HG02678 (cell line): ENCODE data around the gene SREK1.
"Not testable (repeated sequence)": the region's sequence is repeated elsewhere in the genome, so short reads cannot be mapped to it uniquely, and the experiment has no call there.

Experiments
- ATAC-seq: cut with Tn5 transposase; IDR thresholded peaks from one replicate; pipeline ENCODE4 v1.9.1; 2021; ENCODE audit warnings: mild to moderate bottlenecking, moderate library complexity; ENCODE audit not compliant: unreplicated experiment

Gene SREK1

DNA sequence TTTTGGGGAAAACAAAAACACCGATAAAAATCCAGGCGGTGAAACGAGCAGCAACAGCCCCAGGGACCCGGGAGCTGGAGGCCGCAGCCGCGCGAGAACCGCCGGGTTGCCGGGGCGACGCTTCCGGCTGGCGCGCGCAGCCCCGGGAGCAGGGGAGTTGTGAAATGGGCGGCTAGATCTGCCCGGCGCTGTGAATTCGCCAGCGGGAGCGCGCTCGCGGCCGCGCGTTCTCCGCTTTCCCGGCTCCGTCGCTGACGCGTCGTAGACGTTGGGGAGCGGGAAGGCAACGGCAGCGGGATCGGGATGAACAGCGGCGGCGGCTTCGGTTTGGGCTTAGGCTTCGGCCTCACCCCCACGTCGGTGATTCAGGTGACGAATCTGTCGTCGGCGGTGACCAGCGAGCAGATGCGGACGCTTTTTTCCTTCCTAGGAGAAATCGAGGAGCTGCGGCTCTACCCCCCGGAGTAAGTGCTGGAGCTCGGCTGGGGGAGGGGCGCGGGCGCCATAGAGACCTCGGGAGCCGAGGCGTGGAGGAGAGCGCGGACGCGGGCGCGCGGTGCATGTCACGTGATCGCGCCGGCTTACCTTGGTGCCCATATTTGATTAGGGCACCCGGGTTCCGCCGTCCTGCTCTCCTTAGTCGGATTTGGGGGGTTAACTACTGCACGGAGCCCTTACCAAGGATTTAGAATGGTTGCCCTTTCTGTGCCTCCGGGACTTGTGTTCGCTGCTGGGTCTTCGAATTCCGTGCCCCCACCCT lies at the start of gene SREK1:
Gene SREK1, plus strand, starts transcription at position 227 of the 760 bp plus-strand sequence. Its CDS starts 77 bp downstream, at position 304.
- peak; percentile 89 for ATAC-seq

DNA sequence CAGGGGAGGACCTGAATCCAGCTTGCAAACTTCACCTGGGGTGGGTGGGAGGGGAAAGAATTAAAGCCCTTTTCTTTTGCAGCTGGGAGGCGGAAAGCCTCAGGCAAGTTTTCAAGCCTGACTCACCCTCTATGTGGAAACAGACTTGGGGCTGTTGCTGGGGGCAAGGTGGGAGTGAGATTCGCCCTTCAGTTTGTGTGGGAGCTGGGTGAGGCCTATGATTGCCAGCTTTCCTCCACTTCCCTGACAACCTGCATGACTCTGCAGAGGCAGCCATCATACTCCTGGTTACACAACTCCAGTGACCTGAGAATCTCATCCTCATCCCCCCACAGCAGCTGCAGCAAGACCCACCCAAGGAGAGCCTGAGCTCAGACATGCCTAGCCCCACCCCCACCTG lies 43.2 kb upstream of the SREK1 start:
- ATAC-seq = no peak

- ATAC-seq = no peak
These were observed 30.9 kb upstream of the SREK1 start for GRCh38 chr5:66113160-66113559.

GRCh38 chr5:66118304-66118703 lies 25.8 kb upstream of the SREK1 start:
- no peak for ATAC-seq

- no peak for ATAC-seq
These were observed 21.6 kb upstream of the SREK1 start for GRCh38 chr5:66122379-66123034.

GRCh38 chr5:66129144-66129543 lies 15.0 kb upstream of the SREK1 start:
- no peak for ATAC-seq

- no peak for ATAC-seq
These were observed 13.6 kb upstream of the SREK1 start for GRCh38 chr5:66130493-66130892.

DNA sequence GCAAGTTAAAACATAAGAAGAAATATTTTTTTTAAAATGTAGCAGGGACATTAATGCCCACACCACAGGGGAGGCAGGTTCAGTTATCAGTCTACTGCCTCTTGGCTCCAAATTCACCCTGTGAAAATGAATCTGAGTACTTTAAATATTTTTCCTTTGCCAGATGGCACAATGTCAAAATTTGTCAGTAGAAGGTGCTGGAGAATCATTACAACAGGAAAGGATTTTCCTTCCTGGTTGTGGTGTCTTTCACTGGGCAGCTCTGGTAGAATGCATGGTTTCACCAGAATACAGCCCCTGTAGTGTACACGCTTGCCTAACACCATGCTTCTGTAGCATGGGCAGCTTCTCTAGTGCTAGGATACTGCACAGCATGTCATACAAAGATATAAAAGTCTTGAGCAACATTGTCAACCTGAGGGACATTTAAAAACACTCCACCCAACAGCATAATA lies 9.7 kb upstream of the SREK1 start:
- ATAC-seq = no peak

- ATAC-seq = no peak
These were observed 8.0 kb upstream of the SREK1 start for GRCh38 chr5:66136053-66136452.

DNA sequence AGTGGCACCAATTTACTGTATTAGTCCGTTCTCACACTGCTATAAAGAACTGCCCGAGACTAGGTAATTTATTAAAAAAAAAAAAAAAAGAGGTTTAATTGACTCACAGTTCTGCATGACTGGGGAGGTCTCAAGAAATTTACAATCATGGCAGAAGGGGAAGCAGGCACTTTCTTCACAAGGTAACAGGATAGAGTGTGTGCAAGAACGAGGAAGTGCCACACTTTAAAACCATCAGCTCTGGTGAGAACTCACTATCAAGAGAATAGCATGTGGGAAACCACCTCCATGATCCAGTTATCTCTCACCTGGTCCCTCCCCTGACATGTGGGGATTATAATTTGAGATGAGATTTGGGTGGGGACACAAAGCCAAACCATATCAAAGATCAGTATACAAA lies 7.2 kb upstream of the SREK1 start:
- not testable (repeated sequence) for ATAC-seq

GRCh38 chr5:66138637-66139317 lies 5.3 kb upstream of the SREK1 start:
- no peak for ATAC-seq

- ATAC-seq = no peak
These were observed 4.8 kb upstream of the SREK1 start for GRCh38 chr5:66139318-66139712.

- ATAC-seq = no peak
These were observed 1.7 kb upstream of the SREK1 start for GRCh38 chr5:66142417-66142816.

DNA sequence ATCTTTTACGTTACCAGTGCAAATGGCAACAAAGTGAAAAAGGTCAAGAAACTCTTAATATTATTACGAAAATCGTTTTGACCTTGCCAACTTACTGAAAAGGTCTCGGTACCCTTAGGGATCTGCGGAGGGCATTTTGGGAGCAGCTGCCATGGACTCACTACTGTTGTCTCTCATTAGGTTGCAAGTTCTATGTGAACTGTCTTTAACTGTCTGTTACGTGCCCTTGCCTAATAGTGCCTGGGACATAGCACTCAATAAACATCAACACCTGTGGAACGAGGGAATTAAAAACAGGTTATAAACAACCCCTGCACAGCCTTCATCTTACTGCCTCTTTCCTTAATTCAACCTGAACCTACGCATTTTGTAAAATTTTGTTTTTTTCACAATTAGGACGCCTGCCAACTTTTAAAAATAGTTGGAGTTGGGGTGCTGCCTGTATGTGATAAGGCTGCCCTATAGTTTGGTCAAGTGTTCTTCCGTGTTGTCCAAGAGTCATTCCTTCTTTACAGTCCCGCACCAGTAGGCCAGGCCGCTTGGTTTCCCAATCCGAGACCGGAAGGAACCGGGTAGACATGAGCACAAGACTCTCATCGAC lies 527 bp upstream of the SREK1 start:
- peak; percentile 31 for ATAC-seq

GRCh38 chr5:66144834-66145390 lies 812 bp downstream of the SREK1 start:
- peak; percentile 48 for ATAC-seq

- ATAC-seq = no peak
These were observed 1.6 kb downstream of the SREK1 start for GRCh38 chr5:66145737-66146136.

DNA sequence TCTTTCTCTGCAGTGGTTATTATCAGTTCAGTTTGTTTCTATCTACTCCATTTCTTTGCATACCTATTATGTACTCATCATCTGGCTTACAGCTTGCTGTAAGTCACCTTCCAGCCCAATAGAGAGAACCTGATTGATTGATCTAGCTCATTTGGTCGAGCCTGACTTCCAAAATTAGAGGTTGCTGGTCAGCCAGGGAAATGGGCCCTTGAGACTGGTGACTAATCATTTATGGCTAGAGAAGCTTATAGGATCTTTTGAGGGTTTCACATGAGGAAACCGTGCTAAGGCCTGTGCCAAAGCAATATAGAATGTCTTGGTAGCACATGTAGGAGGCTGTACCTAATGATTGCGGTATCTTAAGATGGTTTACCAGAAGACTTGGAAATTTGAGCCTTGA lies 5.8 kb downstream of the SREK1 start:
- no peak for ATAC-seq

GRCh38 chr5:66151030-66151429 lies 6.9 kb downstream of the SREK1 start:
- ATAC-seq = no peak

DNA sequence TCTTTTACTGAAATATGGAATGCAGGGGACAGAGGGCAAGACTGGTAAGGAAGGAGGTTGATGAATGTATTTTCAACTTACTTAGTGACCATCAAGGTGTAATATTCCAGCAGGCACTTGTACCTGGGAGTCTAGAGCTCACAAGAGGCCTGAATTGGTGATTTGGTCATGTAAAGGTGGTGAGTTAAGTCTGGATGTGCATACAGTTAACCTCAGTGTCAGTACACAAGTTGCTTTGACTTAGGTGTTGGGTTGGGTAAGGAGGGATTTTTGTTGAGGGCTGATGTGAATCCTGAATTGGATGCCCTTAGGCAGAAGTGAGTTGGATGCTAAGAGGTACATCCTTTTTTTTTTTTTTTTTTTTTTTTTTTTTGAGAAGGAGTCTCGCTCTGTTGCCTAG lies 7.4 kb downstream of the SREK1 start:
- no peak for ATAC-seq

DNA sequence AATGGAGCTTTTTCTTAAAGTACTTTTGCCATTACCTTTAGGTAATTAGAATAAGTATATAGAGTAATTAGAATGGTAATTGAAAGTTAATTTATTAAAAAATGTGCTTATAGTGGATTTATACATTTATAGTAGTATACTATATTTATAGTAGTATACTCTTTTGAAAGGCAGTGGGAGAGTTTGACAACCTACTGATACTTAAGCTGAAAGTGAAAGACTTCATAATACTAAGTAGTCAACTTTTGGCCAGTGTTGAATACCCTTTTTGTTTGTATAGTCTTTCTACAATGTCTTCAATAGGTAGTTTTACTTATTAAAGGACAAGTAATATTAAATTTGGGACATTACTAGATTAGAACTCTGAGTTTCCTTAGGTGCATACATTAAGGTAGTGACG lies 12.9 kb downstream of the SREK1 start:
- no peak for ATAC-seq

DNA sequence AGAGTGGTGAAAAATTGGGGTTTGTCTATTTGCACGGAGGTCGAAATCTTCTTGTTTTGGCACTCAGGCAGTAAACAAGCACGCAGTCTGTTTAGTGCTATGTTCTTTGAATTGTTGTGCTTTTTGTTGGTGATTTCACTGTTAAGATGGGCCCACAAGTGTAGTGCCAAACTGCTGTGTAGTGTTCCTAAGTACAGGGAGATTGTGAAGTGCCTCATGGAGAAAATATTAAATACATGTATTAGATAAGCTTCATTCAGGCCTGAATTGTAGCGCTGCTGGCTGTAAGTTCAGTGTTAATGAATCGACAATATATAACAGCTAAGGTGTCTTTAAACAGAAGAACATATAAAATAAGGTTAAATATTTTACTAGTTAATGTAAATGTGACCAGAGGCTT lies 17.3 kb downstream of the SREK1 start:
- ATAC-seq = no peak
